ENCODE measurements around the gene SH3BP4.

DNA sequence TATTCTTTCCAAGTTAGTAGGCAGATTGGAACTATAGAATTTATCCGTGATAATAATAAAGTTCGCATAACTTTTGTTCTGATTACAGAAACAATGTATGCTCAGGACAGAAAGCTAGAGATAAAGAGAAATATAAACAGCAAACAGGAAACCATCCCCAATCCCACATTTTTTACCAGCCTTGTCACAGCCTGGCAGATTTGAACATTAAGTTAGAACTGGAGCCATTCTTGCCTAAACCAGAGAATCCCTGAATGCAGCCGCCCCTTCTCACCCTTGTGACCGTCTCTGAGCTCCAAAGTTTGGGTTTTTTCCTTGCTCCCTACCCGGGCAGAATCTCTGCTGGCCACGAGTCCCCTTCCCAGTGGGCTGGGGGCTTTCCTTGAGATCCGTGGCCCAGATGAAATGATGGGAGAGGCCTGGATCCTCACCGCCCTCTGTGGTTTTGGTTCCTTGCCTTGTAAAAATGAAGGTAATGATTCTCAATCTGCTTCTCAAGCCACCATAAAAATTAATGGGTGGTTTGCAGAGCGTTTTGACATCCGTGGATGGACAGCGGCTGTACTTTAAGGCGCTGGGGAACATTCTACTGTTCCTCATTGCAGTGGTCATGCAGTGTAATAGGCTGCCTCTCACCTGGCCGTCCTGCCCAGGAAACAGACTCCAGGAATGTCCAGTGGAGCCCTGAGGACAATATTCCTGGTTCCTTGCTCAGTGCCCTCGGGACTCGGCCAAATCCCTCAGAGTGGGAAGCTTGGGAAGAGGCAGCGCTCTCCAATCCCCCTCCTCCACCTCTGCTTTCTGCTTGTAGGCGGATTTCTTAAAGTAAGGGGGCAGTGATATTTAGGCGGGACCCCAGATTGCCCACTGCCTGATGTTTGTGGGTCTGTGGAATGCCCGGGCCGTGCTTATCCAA is 1.6 kb downstream of the SH3BP4 start:
- TF ChIP-seq ASH2L (IDR thresholded peaks at IDR 0.05; ENCODE audit: borderline replicate concordance, low read depth): no peak
- no peak for TF ChIP-seq POLR2A (IDR thresholded peaks at IDR 0.05; ENCODE audit: low read depth, low read length)
- TF ChIP-seq, protein P1, sequence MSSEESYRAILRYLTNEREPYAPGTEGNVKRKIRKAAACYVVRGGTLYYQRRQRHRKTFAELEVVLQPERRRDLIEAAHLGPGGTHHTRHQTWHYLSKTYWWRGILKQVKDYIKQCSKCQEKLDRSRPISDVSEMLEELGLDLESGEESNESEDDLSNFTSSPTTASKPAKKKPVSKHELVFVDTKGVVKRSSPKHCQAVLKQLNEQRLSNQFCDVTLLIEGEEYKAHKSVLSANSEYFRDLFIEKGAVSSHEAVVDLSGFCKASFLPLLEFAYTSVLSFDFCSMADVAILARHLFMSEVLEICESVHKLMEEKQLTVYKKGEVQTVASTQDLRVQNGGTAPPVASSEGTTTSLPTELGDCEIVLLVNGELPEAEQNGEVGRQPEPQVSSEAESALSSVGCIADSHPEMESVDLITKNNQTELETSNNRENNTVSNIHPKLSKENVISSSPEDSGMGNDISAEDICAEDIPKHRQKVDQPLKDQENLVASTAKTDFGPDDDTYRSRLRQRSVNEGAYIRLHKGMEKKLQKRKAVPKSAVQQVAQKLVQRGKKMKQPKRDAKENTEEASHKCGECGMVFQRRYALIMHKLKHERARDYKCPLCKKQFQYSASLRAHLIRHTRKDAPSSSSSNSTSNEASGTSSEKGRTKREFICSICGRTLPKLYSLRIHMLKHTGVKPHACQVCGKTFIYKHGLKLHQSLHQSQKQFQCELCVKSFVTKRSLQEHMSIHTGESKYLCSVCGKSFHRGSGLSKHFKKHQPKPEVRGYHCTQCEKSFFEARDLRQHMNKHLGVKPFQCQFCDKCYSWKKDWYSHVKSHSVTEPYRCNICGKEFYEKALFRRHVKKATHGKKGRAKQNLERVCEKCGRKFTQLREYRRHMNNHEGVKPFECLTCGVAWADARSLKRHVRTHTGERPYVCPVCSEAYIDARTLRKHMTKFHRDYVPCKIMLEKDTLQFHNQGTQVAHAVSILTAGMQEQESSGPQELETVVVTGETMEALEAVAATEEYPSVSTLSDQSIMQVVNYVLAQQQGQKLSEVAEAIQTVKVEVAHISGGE (CRISPR knock-in tag; IDR thresholded peaks at IDR 0.05): no peak
- TF ChIP-seq TARDBP (IDR thresholded peaks at IDR 0.05; ENCODE audit: borderline replicate concordance): no peak
- TF ChIP-seq, protein P2, sequence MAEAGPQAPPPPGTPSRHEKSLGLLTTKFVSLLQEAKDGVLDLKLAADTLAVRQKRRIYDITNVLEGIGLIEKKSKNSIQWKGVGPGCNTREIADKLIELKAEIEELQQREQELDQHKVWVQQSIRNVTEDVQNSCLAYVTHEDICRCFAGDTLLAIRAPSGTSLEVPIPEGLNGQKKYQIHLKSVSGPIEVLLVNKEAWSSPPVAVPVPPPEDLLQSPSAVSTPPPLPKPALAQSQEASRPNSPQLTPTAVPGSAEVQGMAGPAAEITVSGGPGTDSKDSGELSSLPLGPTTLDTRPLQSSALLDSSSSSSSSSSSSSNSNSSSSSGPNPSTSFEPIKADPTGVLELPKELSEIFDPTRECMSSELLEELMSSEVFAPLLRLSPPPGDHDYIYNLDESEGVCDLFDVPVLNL (IDR thresholded peaks at IDR 0.05; ENCODE audit: low read depth, low read length): no peak
- TF ChIP-seq, protein P3, sequence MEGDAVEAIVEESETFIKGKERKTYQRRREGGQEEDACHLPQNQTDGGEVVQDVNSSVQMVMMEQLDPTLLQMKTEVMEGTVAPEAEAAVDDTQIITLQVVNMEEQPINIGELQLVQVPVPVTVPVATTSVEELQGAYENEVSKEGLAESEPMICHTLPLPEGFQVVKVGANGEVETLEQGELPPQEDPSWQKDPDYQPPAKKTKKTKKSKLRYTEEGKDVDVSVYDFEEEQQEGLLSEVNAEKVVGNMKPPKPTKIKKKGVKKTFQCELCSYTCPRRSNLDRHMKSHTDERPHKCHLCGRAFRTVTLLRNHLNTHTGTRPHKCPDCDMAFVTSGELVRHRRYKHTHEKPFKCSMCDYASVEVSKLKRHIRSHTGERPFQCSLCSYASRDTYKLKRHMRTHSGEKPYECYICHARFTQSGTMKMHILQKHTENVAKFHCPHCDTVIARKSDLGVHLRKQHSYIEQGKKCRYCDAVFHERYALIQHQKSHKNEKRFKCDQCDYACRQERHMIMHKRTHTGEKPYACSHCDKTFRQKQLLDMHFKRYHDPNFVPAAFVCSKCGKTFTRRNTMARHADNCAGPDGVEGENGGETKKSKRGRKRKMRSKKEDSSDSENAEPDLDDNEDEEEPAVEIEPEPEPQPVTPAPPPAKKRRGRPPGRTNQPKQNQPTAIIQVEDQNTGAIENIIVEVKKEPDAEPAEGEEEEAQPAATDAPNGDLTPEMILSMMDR (IDR thresholded peaks at IDR 0.05 in 2 of 3, conservative IDR thresholded peaks at IDR 0.05 in 1 of 3; ENCODE audit: control insufficient read depth in 2 of 3, extremely low read depth in 1 of 3, insufficient read depth in 1 of 3, low read depth in 3 of 3, low read length in 3 of 3): no peak
- TF ChIP-seq, protein P4, sequence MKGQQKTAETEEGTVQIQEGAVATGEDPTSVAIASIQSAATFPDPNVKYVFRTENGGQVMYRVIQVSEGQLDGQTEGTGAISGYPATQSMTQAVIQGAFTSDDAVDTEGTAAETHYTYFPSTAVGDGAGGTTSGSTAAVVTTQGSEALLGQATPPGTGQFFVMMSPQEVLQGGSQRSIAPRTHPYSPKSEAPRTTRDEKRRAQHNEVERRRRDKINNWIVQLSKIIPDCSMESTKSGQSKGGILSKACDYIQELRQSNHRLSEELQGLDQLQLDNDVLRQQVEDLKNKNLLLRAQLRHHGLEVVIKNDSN (IDR thresholded peaks at IDR 0.05; ENCODE audit: borderline replicate concordance, extremely low read length, insufficient read depth, low read depth, low read length): no peak
- TF ChIP-seq TBL1XR1 (IDR thresholded peaks at IDR 0.05; ENCODE audit: low read depth, low read length): no peak

Data from GM12878 (cell line).